ENCODE data around the gene TDRD15. TPM values are rescaled to one million over a fixed set of nuclear protein-coding genes. Genes with fewer than 3 reads are reported as not detected.
A peak's percentile ranks its signal among the peaks of the same experiment; 100 is the strongest.

The TDRD15 gene
- total and polyA plus RNA-seq, 2 experiments from 2014 or later, result 0.07 TPM; not detected in 1

DNA sequence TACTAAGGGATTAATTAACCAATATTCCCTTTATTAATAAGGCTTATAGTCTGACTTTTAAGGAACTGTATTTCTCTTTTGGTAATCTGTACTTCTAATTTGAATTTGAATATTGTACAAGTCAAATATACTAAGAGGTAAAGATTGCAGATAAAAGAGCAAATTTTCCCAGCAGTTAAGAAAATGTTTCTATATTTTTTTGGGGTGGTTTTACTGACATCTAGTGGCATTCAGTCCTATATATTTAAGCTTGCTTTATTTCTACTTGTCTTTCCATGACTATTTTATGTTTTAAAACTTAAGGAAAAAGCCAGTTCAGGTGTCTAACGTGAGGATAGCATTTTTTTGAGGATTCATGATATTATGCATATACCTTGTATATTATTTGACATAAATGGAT is 41.6 kb downstream of the TDRD15 start:
- Histone ChIP-seq H3K4me3 (no peak overlapping the region), H3K27ac (ENCODE audit: low read depth) (no peak overlapping the region), H4K20me1 (replicated peaks; ENCODE audit: insufficient read depth) (no peaks in the 10 kb centered on the region), H3K4me2 (no peak overlapping the region), H3F3A (replicated peaks; ENCODE audit: low read depth) (no peaks in the 10 kb centered on the region), H3K9me2 (ENCODE audit: insufficient read depth) (no peaks in the 10 kb centered on the region), H3K27me3 (ENCODE audit: insufficient read depth) (no peaks in the 10 kb centered on the region), H3K36me3 (ENCODE audit: insufficient read depth) (no peaks in the 10 kb centered on the region), H2AFZ (no peak overlapping the region), H3K4me1 (ENCODE audit: insufficient read depth) (no peaks in the 10 kb centered on the region), H3K79me2 (replicated peaks; ENCODE audit: insufficient read depth) (no peaks in the 10 kb centered on the region)
- Mint-ChIP-seq H3K4me1 (no peaks in the 10 kb centered on the region; the same call in 2 of the 3 replicates), H3K9me3 (peaks cover 9% of the 10 kb centered on the region), H3K36me3 (ENCODE audit: low read depth) (no peaks in the 10 kb centered on the region), H3K27me3 (ENCODE audit: insufficient read depth, low read depth, poor library complexity) (peaks cover 2% of the 10 kb centered on the region), H3K4me3 (no peak overlapping the region), H3K27ac (no peak overlapping the region)
- ATAC-seq, result no peak
- DNase-seq (ENCODE audit: low spot score), result no peak
- TF ChIP-seq, protein P1, sequence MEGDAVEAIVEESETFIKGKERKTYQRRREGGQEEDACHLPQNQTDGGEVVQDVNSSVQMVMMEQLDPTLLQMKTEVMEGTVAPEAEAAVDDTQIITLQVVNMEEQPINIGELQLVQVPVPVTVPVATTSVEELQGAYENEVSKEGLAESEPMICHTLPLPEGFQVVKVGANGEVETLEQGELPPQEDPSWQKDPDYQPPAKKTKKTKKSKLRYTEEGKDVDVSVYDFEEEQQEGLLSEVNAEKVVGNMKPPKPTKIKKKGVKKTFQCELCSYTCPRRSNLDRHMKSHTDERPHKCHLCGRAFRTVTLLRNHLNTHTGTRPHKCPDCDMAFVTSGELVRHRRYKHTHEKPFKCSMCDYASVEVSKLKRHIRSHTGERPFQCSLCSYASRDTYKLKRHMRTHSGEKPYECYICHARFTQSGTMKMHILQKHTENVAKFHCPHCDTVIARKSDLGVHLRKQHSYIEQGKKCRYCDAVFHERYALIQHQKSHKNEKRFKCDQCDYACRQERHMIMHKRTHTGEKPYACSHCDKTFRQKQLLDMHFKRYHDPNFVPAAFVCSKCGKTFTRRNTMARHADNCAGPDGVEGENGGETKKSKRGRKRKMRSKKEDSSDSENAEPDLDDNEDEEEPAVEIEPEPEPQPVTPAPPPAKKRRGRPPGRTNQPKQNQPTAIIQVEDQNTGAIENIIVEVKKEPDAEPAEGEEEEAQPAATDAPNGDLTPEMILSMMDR (conservative IDR thresholded peaks at IDR 0.05; ENCODE audit: low read depth in 2 of 2), result peak in 1 of 2 experiments; percentile 42; a peak in 3 of 4 replicates
- TF ChIP-seq ZNF114 (CRISPR knock-in tag; IDR thresholded peaks at IDR 0.05), result no peak

DNA sequence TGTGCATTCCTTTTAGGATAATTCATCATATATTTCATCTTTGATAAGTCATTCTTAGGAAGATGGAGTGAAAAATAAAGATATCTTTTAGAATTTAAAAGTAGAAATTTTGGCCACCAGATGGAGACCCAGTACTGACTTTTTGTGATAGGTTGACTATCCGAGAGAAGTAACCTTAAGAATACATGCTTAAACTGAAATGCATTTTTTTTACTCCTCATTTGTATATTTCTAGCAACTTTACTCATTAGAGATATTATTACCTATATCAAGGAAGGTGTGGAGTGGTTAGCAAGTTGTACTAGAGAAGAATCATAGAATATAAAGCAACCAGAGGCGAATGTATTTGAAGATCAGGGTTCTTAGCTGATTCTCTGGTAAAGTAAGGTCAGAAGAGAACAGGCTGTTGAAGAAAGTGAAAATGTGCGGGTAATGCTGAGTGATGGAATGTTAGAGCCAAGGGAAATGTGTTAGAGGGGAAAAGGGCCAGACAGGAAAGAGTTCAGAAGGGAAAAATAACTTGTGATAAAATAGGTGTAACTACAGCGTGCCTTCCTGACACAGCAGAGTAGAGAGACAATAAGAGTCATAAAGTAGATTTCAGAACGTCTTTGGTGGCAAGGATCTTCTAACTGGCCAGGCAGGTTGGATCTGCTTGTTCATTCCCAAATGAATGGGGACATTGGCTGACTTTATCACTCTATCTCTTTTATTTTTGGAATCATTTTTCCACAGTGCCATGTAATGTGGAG is 52.3 kb downstream of the TDRD15 start:
- no peaks in the 10 kb centered on the region for H3K27me3 Mint-ChIP-seq (ENCODE audit: insufficient read depth, low read depth, poor library complexity)
- Histone ChIP-seq H4K20me1 (replicated peaks; ENCODE audit: insufficient read depth) (no peaks in the 10 kb centered on the region), H3K4me2 (no peak overlapping the region), H3K9me2 (ENCODE audit: insufficient read depth) (no peaks in the 10 kb centered on the region), H3K27me3 (ENCODE audit: insufficient read depth) (no peaks in the 10 kb centered on the region), H3F3A (replicated peaks; ENCODE audit: low read depth) (no peaks in the 10 kb centered on the region), H3K79me2 (replicated peaks; ENCODE audit: insufficient read depth) (no peaks in the 10 kb centered on the region), H2AFZ (no peak overlapping the region), H3K36me3 (ENCODE audit: insufficient read depth) (peaks cover 4% of the 10 kb centered on the region; the same call in 1 of the 2 replicates), H3K27ac (ENCODE audit: low read depth) (no peak overlapping the region), H3K4me3 (no peak overlapping the region), H3K4me1 (ENCODE audit: insufficient read depth) (no peaks in the 10 kb centered on the region)
- no peaks in the 10 kb centered on the region for H3K36me3 Mint-ChIP-seq (ENCODE audit: low read depth)
- peak; percentile 32 for DNase-seq (ENCODE audit: low spot score)
- H3K27ac Mint-ChIP-seq, result no peak overlapping the region
- TF ChIP-seq ZNF331 (CRISPR knock-in tag; IDR thresholded peaks at IDR 0.05; ENCODE audit: low read depth), result no peak
- TF ChIP-seq, protein P1 (conservative IDR thresholded peaks at IDR 0.05; ENCODE audit: low read depth in 2 of 2), result peak in 1 of 2 experiments; percentile 47; a peak in 3 of 4 replicates
- TF ChIP-seq EZH2phosphoT487 (IDR thresholded peaks at IDR 0.05; ENCODE audit: unreplicated experiment), result no peak
- TF ChIP-seq, protein P2, sequence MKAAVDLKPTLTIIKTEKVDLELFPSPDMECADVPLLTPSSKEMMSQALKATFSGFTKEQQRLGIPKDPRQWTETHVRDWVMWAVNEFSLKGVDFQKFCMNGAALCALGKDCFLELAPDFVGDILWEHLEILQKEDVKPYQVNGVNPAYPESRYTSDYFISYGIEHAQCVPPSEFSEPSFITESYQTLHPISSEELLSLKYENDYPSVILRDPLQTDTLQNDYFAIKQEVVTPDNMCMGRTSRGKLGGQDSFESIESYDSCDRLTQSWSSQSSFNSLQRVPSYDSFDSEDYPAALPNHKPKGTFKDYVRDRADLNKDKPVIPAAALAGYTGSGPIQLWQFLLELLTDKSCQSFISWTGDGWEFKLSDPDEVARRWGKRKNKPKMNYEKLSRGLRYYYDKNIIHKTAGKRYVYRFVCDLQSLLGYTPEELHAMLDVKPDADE (IDR thresholded peaks at IDR 0.05), result no peak
- no peak for TF ChIP-seq JUNB (IDR thresholded peaks at IDR 0.05; ENCODE audit: unreplicated experiment)
- peaks cover 4% of the 10 kb centered on the region; the same call in 2 of the 3 replicates for H3K4me1 Mint-ChIP-seq
- H3K9me3 Mint-ChIP-seq, result no peaks in the 10 kb centered on the region
- ATAC-seq, result no peak
- H3K4me3 Mint-ChIP-seq, result no peak overlapping the region
